Stimulated activated CD4-positive, alpha-beta T cell treated with anti-CD3 and anti-CD28 coated beads, Interleukin-4, amount 100 ng/mL, for 1 hour (primary cell): Measurements from ENCODE around the gene UBIAD1.

Experiments
- DNase-seq: peaks from one replicate; pipeline ENCODE4 v3.0.0-alpha.2; 2020

The UBIAD1 gene

DNA sequence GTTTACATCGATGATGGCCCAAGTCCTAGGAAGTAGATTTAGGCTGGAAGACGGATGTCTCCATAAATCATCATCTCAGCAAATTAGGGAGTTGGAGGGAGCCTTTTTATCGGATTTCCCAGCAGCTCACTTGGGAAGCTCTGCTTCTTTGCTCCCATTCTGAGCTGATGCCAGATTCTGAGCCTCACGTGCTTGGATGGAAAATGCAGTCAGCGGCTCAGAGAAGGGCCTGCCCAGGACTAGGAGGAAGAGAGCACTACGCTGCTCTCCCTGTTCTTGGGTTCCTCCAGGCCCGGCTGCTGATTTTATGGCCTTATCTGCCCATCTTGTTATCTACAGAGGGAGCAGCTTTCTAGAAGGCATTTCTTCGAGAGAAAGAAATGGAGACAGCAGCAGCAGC lies 42.0 kb downstream of the UBIAD1 start:
- DNase-seq, result no peak

GRCh38 chr1:11316701-11317100 lies 43.7 kb downstream of the UBIAD1 start:
- DNase-seq, result no peak

DNA sequence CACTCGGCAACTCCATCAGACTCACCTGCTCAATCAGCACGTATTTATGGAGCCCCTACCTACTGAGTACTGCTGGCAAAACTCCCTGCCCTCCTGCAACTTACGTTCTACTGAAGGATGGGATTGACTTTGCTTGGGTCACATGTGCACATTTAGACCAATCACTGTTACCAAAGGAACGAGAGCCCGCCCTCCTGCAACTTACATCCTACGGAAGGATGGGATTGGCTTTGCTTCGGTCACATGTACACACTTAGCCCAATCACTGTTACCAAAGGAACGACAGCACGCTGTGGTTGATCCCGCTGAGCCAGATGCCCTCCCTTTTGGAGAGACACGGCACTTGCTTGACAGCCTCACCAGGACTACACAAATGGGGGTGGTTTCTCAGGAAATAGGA lies 46.0 kb downstream of the UBIAD1 start:
- no peak for DNase-seq

GRCh38 chr1:11320153-11320936 lies 47.3 kb downstream of the UBIAD1 start:
- DNase-seq, result peak; percentile 42

DNA sequence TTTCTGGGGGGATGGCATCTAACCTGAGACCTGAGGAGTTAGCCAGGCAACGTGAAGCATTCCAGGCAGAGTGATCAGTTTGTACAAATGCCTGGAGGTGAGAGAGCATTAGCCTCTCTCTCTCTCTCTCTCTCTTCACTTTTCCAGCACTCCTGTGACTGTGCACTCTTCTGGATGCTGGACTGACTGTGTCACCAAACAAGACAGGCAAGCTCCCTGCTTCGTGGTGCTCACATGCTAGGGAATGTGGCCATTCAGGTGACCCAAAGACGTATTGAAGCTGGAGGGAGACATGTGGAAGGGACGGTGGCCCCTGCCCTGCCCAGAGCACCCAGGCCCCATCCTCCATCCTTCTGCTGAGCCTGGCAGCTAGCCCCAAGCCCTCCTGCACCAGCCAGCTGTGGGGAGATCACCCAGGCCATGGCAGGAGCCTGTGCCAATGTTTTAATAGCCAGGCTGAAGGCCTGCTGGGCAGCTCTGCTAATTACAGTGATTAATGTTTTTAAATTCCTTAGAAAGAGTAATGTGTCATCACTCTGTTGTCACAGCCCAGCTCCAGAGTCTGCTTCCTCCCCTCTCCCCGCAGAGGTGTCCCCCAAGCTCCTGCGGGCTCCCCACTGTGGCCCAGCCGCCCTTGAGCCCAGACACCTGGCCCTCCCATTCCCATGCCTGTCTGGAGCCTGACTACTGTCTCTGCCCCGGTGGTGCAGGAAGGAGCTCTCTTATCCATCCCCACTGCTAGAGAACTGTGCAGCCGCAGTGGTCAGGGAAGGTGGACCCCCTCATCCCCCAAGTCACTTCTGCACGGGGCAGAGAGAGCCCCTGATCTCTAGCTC lies 48.9 kb downstream of the UBIAD1 start:
- no peak for DNase-seq

GRCh38 chr1:11324567-11325165 lies 51.7 kb downstream of the UBIAD1 start:
- DNase-seq, result no peak

- no peak for DNase-seq
Observed at GRCh38 chr1:11326070-11326469, 53.1 kb downstream of the UBIAD1 start.

GRCh38 chr1:11328444-11328843 lies 55.4 kb downstream of the UBIAD1 start:
- DNase-seq, result no peak

GRCh38 chr1:11330411-11330810 lies 57.4 kb downstream of the UBIAD1 start:
- no peak for DNase-seq

DNA sequence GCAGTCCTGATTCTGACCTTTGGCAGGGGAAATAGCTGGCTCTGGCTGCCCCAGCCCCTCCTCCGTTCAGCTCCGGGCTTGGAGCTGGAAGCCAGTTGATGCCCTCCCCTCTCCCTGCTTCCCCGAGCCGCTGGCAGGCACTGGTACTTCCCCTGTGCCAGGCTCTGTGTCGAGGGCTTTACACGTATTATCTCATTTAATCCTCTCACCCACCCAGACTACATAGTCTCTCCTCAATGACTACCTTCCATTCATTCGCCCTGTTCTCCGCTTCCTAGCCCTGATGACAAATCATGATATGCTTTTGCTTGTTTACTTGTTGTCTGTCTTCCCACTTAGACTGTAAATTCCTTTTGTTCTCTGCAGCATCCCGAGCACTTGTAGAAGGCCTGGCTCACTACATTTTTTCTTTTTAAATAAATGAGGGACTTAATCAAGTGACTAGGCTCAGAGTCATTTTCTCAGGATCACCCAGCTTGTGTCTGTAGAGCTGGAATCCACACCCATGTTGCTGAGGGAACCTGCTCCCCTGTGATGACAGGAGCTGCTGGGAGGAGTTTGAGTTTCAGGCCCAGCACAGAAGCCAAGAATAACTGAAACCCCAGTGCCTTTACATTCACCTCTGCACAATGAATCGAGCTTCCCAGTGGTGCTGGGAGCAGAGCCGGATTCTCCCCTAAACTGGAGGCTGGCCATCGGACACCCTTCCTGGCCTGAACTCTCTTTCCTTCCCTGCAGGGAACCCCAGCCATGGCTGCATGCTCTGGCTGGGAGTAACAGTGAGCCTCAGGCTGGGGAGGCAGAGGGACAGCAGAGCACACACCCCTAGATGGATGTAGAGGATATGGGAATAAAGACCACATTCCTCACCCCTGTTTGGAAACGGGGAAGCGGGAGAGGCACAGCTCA lies 58.3 kb downstream of the UBIAD1 start:
- no peak for DNase-seq

DNA sequence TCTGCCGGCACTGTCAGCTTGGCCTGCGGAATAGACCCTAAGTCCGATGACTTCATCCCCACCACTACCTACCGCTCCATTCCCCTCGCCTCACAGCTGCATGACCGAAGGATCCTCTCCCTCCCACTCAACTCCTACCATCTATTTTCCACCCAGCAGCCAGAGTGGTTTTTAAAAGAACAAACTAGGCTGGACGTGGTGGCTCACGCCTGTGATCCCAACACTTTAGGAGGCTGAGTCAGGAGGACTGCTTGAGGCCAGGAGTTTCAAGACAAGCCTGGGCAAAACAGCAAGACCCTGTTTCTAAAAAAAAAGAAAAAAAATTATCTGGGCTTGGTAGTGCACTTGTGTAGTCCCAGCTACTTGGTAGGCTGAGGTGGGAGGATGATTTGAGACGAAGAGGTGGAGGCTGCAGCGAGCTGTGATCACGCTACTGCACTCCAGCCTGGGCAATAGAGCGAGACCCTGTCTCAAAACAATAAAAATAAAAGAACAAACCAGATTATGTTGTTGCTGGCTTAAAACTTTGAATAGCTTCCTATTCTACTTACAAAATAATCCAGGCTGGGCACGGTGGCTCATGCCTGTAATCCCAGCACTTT lies 59.0 kb downstream of the UBIAD1 start:
- DNase-seq, result no peak

- no peak for DNase-seq
Observed at GRCh38 chr1:11333631-11334030, 60.6 kb downstream of the UBIAD1 start.

DNA sequence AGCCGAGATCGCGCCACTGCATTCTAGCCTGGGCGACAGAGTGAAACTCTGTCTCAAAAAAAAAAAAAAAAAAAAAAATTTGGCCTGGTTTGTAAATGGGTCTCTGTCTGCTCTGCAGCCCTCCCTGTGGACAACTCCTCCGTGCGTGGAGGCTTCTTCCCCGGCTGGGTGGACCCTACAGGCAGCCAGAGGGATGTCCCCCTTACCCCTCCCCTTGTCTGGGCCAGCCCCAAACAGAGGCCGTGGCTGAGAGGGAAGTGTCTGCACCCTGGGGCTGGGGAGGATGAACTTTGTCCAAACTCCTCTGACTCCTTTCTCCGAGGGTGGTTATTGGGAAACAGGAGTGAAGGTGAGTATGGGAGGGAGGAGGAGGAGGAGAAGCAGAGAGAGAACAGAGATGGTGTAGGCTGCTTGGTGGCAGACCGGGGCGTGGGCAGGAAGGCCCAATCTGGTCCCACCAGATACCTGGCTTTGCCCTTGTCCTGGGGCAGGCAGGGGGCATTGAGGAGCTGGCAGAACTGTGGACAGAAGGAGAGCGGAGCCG lies 61.3 kb downstream of the UBIAD1 start:
- no peak for DNase-seq

DNA sequence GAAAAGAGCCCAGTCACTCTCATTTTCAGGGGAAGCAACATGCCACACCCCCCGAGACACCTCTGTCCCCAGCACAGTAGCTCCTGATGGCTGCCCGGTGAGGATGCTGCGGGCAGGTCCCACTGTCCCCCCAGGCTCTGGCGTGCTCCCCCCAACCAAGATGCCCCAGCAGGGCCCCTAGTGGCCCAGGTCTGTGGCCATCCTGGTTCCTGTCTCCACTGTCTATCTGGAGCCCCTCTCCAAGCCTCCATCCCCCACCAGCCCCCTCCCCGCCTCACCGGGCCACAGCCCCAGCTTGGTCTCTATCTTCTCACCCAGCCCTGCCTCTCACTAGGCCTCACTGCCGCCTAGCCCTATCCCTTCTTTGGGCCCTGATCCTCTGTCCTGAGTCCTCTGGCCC lies 61.8 kb downstream of the UBIAD1 start:
- no peak for DNase-seq

DNA sequence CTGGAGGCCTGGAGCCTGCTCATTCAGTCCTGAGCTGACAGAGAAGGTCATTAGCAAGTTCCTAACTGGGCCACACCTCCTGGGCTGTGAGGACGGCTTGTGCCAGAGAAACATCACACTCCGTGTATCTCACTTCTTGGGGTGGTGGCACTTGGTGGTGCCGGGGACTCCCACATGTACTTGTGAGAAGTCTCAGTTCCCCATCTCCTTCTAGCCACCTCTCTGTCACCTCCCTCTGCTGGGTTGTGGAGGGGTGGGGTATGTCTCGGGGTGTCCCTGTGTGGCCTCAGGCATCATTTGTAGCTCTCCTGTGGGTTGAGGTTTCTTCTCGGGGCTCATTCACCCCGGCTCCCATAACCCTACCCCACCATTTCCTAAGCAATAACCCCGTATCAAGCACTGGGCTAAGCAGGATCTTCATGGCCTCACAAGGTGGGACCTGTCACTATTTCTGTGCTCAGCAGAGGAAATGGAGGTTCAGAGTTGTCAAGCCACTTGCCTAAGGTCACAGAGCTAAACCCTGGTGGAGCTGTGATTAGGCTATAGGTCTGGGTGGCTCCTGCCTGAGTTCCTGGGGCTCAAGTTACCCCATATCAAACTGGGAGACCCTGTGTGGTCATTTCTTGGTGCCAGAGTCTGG lies 62.5 kb downstream of the UBIAD1 start:
- DNase-seq, result no peak

DNA sequence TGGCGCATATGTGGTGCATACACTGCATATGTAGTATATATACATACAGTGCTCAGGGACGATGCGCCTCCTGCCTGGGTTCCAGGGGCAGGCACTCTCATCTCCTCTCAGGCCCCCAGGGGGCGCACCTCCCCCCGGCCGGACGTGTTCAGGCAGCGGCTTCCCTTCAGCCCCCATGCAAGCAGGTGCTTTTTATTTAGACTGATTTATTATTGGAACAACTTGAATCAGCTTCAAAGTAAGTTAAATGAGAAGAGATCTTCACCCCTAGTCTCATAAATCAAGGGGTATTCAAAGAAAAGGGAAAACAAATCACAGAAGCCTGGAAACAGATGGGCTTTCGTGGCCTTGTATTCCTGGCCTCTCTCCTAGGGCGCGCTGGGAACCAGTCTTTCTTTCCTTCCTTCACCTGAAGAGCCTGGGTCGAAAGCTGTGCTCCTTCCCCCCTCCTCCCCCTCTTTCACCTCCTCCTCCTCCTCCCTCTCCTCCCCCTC lies 64.6 kb downstream of the UBIAD1 start:
- peak; percentile 77 for DNase-seq
